Adrenal gland (tissue), 5 donors: ENCODE measurements around the gene ERAP2.

ENCODE experiments used
- CTCF ChIP-seq, 6 experiments: fragments of 450-650 bp in 4 of 6; fragments of 200-600 bp in 2 of 6; sonication (generic) in 1 of 6; IDR thresholded peaks; 1 replicate in 5 of 6; 2 replicates in 1 of 6; pipeline versions ENCODE4 v1.5.1 to v1.8.0; 2016 to 2021; ENCODE audit warnings: antibody characterized with exemption in 6 of 6, mild to moderate bottlenecking in 2 of 6, moderate library complexity in 1 of 6
- POLR2A ChIP-seq, 2 donors: fragments of 450-650 bp; IDR thresholded peaks; one replicate each; pipeline ENCODE4 v1.6.1; 2017; ENCODE audit warnings: antibody characterized with exemption in 2 of 2, mild to moderate bottlenecking in 2 of 2, moderate library complexity in 1 of 2
- donor health status: DM: no; HTN: no; CAD: no.

GRCh38 chr5:96967400-96967799, 91.1 kb downstream of the ERAP2 start:
- TF ChIP-seq CTCF (IDR thresholded peaks at IDR 0.05) (no peak), POLR2A (IDR thresholded peaks at IDR 0.05) (no peak)
